MM.1S (cell line): ENCODE data around the gene FRG2B.
"Not testable (repeated sequence)": the region's sequence is repeated elsewhere in the genome, so short reads cannot be mapped to it uniquely, and the experiment has no call there.

Source experiments
- DNase-seq: peaks from one replicate; pipeline ENCODE4 v3.0.0-alpha.2; 2015
- H2AFZ ChIP-seq: fragments of 300-600 bp; sonication (generic); 2 replicates; pipeline ENCODE4 v1.6.0; 2016; ENCODE audit warnings: antibody characterized with exemption, low read length
- H3F3A ChIP-seq: fragments of 300-600 bp; sonication (generic); 2 replicates; pipeline ENCODE4 v1.6.1; 2016; ENCODE audit warnings: mild to moderate bottlenecking, antibody characterized with exemption, low read length, moderate library complexity, mixed read lengths; ENCODE audit not compliant: insufficient read depth
- H3K27ac ChIP-seq: fragments of 300-600 bp; sonication (generic); 2 replicates; pipeline ENCODE4 v1.5.1; 2016; ENCODE audit warnings: mild to moderate bottlenecking, low read length
- H3K27me3 ChIP-seq: fragments of 300-600 bp; sonication (generic); replicated peaks from 2 replicates; pipeline ENCODE4 v1.6.0; 2016; ENCODE audit warnings: low read length; ENCODE audit not compliant: insufficient read depth
- H3K36me3 ChIP-seq: fragments of 300-600 bp; sonication (generic); replicated peaks from 2 replicates; pipeline ENCODE4 v1.6.1; 2016; ENCODE audit warnings: mild to moderate bottlenecking, low read length, mixed read lengths; ENCODE audit not compliant: insufficient read depth
- H3K4me1 ChIP-seq: fragments of 300-600 bp; sonication (generic); 2 replicates; pipeline ENCODE4 v1.6.1; 2016; ENCODE audit warnings: low read length, mixed read lengths
- H3K4me2 ChIP-seq: fragments of 300-600 bp; sonication (generic); 2 replicates; pipeline ENCODE4 v1.6.0; 2016; ENCODE audit warnings: low read depth, low read length
- H3K4me3 ChIP-seq: fragments of 300-600 bp; sonication (generic); 2 replicates; pipeline ENCODE4 v1.5.1; 2016; ENCODE audit warnings: low read length, mixed read lengths
- H3K79me2 ChIP-seq: fragments of 300-600 bp; sonication (generic); 2 replicates; pipeline ENCODE4 v1.6.1; 2016; ENCODE audit warnings: mixed run types, low read length, mixed read lengths
- H3K9ac ChIP-seq: fragments of 300-600 bp; sonication (generic); 2 replicates; pipeline ENCODE4 v1.6.1; 2016; ENCODE audit warnings: low read length, mixed read lengths
- H3K9me2 ChIP-seq: fragments of 300-600 bp; sonication (generic); replicated peaks from 2 replicates; pipeline ENCODE4 v1.6.1; 2016; ENCODE audit warnings: mild to moderate bottlenecking, low read length, mixed read lengths; ENCODE audit not compliant: insufficient read depth
- H3K9me3 ChIP-seq: fragments of 300-600 bp; sonication (generic); replicated peaks from 2 replicates; pipeline ENCODE4 v1.6.1; 2016; ENCODE audit warnings: mild to moderate bottlenecking, low read length, mixed read lengths; ENCODE audit not compliant: insufficient read depth
- H4K20me1 ChIP-seq: fragments of 300-600 bp; sonication (generic); 2 replicates; pipeline ENCODE4 v1.6.1; 2016; ENCODE audit warnings: mild to moderate bottlenecking, low read length, moderate library complexity, mixed read lengths; ENCODE audit not compliant: insufficient read depth

Gene FRG2B

DNA sequence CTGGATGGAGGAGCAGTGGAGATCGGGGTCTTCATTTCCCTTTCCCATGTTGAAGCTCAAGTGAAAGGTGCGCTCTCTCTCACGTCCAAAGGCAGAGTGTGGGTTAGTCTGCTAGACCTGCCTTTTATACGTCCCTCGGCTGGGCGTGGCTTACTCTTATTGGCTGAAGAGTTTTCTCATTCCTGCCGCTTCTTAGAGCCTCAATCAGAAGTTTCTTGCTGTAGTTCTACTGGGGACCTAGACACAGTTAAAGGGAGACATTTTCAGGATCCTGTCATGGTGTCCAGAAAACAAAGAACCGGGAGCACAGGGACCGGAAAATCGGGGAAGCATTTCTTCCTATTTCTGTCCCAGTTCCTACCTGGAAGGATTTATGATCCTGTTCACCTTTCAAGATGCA, at the start of gene FRG2B:
TSS of gene FRG2B (minus strand) at position 101 of the 400 bp plus-strand sequence. CDS start at position 48, 53 bp downstream.
- H3K9me2 ChIP-seq, H3K9me3 ChIP-seq, H3K4me1 ChIP-seq, H3K27me3 ChIP-seq, H2AFZ ChIP-seq, H3K79me2 ChIP-seq, H3K9ac ChIP-seq, H3F3A ChIP-seq, H3K4me3 ChIP-seq, H4K20me1 ChIP-seq, DNase-seq, H3K36me3 ChIP-seq, H3K27ac ChIP-seq, H3K4me2 ChIP-seq: not testable (repeated sequence)

DNA sequence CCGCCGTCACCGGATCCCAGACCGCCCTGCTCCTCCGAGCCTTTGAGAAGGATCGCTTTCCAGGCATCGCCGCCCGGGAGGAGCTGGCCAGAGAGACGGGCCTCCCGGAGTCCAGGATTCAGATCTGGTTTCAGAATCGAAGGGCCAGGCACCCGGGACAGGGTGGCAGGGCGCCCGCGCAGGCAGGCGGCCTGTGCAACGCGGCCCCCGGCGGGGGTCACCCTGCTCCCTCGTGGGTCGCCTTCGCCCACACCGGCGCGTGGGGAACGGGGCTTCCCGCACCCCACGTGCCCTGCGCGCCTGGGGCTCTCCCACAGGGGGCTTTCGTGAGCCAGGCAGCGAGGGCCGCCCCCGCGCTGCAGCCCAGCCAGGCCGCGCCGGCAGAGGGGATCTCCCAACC, 40.9 kb upstream of the FRG2B start:
- not testable (repeated sequence) for H4K20me1 ChIP-seq, H2AFZ ChIP-seq, H3K27me3 ChIP-seq, H3K79me2 ChIP-seq, H3K9me2 ChIP-seq, H3K4me2 ChIP-seq, H3F3A ChIP-seq, H3K4me1 ChIP-seq, H3K4me3 ChIP-seq, H3K9me3 ChIP-seq, H3K9ac ChIP-seq, H3K36me3 ChIP-seq, H3K27ac ChIP-seq, DNase-seq

DNA sequence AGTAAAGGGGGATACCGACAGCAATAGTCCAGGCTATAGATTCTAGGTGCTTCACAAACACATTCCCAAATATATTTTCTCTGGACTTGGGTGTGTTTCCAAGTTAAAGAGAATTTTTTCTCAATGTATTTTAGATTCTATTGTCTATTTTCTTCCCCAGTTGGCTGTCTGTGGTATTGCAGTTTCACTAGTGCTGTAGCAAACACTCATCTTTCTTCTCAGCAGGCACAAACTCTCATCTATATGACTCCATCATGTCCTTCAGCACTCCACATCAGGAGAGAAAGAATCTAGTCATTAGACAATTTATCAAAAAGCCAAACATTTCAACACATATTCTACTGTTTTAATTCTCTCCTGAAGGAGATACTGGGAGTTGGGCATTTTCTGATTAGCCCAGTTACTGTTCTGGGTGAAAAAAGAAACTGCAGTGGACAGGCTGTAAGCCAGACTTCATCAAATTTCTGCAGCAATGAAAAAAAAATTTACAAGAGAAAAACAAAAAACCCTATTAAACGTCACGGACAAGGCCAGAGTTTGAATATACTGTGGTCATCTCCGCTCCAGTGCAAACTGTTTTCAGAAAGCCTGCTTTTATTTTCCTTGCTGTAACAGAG, 37.1 kb upstream of the FRG2B start:
- not testable (repeated sequence) for DNase-seq, H3K4me2 ChIP-seq, H3K36me3 ChIP-seq, H3K9me3 ChIP-seq, H3K27me3 ChIP-seq, H3K9ac ChIP-seq, H2AFZ ChIP-seq, H4K20me1 ChIP-seq, H3K79me2 ChIP-seq, H3K4me3 ChIP-seq, H3F3A ChIP-seq, H3K4me1 ChIP-seq, H3K27ac ChIP-seq, H3K9me2 ChIP-seq

DNA sequence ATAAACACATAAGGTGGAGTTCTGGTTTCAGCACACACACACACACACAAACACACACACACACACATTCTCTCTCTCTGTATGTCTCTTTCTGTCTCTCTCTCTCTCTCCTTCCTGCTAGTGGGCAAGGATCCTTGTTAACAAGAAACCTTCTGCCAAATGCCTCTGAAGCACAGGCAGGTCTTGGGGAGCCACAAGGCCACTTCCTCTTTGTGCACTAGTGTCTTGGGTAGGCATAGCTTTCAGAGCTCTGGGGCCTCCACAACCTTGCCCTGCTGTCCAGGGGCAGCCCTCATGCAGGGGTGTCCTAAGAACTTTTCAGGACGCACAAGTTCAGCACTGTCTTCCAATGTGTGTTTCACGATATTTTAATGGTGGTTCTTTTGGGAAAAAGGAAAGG, 34.5 kb upstream of the FRG2B start:
- H3K27me3 ChIP-seq, H3K79me2 ChIP-seq, DNase-seq, H3F3A ChIP-seq, H3K9me3 ChIP-seq, H2AFZ ChIP-seq, H3K4me2 ChIP-seq, H3K4me3 ChIP-seq, H3K9me2 ChIP-seq, H4K20me1 ChIP-seq, H3K27ac ChIP-seq, H3K4me1 ChIP-seq, H3K9ac ChIP-seq, H3K36me3 ChIP-seq: not testable (repeated sequence)

DNA sequence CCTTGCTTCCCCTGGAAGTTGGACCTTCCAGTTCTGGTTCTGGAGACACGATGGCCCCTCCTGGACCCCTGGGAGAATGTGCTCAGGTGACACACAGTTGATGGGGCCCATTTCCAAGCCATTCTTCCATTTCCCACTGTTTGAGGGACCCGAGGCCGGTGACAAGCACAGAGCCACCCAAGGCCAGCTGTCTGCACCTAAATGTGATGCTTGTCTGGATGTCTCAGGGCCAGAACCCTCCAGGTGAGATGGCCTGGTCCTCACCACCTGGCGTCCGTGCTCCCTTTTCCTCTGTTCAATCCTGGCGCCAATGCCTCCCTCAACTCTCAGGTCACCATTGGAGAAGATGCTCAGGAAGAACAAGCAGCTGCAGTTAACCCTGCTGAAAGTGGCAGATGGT, 33.9 kb upstream of the FRG2B start:
- not testable (repeated sequence) for H3K27me3 ChIP-seq, H3K9me3 ChIP-seq, DNase-seq, H3K79me2 ChIP-seq, H3K36me3 ChIP-seq, H3K4me2 ChIP-seq, H3K4me3 ChIP-seq, H2AFZ ChIP-seq, H3K27ac ChIP-seq, H3K9ac ChIP-seq, H3K4me1 ChIP-seq, H3F3A ChIP-seq, H3K9me2 ChIP-seq, H4K20me1 ChIP-seq

DNA sequence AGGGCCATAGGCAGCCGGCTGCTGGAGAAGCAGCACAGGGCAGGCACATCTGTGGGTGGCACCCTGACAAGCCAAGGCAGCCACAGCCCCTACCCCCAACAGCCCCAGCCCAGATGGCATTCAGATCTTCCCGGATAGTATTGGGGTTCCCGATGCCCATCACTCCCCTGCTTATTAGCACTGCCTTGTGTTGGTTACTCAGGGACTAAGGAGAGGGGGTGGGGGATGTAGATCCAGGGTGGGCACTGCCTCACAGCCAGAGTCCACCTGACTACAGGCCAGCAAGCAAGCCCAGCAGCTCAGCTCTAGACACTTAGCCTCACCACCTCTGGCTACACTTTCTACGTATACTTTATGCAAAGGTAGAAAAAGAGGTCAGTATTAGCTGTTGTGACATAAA, 30.7 kb upstream of the FRG2B start:
- H3K79me2 ChIP-seq, H3K4me2 ChIP-seq, DNase-seq, H3K9me2 ChIP-seq, H4K20me1 ChIP-seq, H3K4me1 ChIP-seq, H3K9me3 ChIP-seq, H3K27me3 ChIP-seq, H2AFZ ChIP-seq, H3K36me3 ChIP-seq, H3K27ac ChIP-seq, H3F3A ChIP-seq, H3K4me3 ChIP-seq, H3K9ac ChIP-seq: not testable (repeated sequence)

DNA sequence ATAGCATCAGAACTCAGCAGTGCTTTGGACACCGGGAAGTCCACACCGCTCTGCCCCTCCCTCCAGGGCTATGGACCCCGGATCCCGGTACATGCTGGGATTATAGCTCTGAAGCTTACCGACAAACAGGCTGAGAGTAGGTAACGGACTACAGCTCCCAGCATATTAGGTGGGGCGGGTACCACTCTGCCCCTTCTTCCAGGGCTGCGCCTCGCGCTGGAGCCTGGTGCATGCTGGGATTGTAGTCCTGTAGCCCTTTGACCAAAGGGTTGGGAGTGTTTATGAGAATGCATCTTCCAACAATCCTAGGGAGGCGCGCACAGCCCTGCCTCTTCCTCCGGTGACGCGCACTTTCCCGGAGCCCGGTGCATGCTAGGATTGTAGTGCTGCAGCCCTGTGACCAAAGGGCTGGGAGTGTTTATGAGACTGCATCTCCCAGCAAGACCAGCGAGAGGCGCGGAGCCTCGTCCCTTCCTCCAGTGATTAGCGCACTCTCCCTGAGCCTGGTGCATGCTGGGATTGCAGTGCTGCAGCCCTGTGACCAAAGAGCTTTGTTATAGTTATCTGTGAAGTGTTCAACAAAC, 22.4 kb upstream of the FRG2B start:
- not testable (repeated sequence) for H3K4me3 ChIP-seq, H3F3A ChIP-seq, H3K9ac ChIP-seq, H3K9me2 ChIP-seq, H2AFZ ChIP-seq, DNase-seq, H3K9me3 ChIP-seq, H3K4me2 ChIP-seq, H3K79me2 ChIP-seq, H3K4me1 ChIP-seq, H3K27ac ChIP-seq, H3K27me3 ChIP-seq, H4K20me1 ChIP-seq, H3K36me3 ChIP-seq

DNA sequence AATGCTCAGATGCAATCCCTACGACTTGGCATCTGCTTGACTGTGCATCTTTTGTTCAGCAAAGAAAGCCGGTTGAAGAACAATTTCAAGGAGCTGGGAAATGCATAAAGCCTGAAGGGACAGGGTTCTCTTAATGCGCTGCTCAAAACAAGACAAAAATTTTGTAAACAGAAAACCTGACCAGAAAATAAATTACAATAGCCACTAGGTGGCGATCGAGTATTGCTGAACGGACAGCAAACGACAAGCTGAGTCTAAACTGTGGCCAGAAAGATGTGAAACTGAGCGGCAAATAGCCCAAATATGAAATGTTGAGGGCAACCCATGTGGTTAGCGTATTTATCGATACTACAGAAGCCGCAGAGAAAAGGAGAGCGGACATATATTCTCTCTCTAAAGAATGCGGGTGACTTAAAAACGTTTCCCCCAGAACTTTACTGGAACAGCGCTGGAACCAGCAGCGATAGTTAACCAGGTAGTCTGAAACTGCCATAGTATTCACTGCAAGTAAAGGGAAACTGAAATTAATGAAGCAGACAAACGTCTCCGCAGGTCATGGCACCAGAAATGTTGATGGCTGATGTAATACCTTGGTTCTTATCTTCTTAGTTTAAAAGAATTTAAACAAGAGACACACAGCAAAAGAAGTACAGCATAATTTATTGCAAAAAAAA, 20.6 kb upstream of the FRG2B start:
- not testable (repeated sequence) for H3F3A ChIP-seq, DNase-seq, H3K27ac ChIP-seq, H3K27me3 ChIP-seq, H3K9me3 ChIP-seq, H3K4me1 ChIP-seq, H4K20me1 ChIP-seq, H3K4me2 ChIP-seq, H2AFZ ChIP-seq, H3K79me2 ChIP-seq, H3K4me3 ChIP-seq, H3K9ac ChIP-seq, H3K36me3 ChIP-seq, H3K9me2 ChIP-seq
